ENCODE measurements around the gene MEIS3. TPM values are rescaled to one million over a fixed set of nuclear protein-coding genes. Genes with fewer than 3 reads are reported as not detected.
A peak's percentile ranks its signal among the peaks of the same experiment; 100 is the strongest.

The MEIS3 gene
- total and polyA plus RNA-seq, 10 of the 15 experiments (the other 5 are each of a cell fraction or from before 2014, with no cell fraction given): 0.05 to 0.23 TPM; not detected in 8

GRCh38 chr19:47427241-47428176, 8.2 kb upstream of the MEIS3 start:
- FAIRE-seq (peak; percentile 62), DNase-seq (ENCODE audit: low read depth, low spot score) (no peak), ATAC-seq (peak; percentile 90)
- H2AFZ ChIP-seq (ENCODE audit: control insufficient read depth, low read depth, low read length): peak overlapping the region; percentile 16
- ChIA-PET SMC1A (ENCODE audit: uncharacterized antibody, unreplicated experiment) (interaction anchor here (1.0 to 1.9 kb wide), 10 partner anchors 9 to 279 kb away, joined by 3 to 12 read pairs (median 4); no protein-coding TSS in a partner anchor), CTCF (interaction anchor here (0.6 to 2.2 kb wide), 25 partner anchors 9 to 436 kb away, joined by 3 to 28 read pairs (median 5); partner anchors contain the start of genes DHX34, KPTN and NAPA), POLR2A (interaction anchor here (1.2 kb wide), 1 partner anchor 134 kb away, joined by 3 read pairs; no protein-coding TSS in a partner anchor), RAD21 (ENCODE audit: unreplicated experiment) (interaction anchor here (0.8 to 2.4 kb wide), 11 partner anchors 9 to 296 kb away, joined by 3 to 19 read pairs (median 5); partner anchors contain the start of genes DHX34 and KPTN)
- TF ChIP-seq YY1 (IDR thresholded peaks at IDR 0.05; ENCODE audit: low read depth, low read length) (0 out of 2 replicates have a peak, but pooled peaks have one; percentile 29), CTCF (IDR thresholded peaks at IDR 0.05 in 2 of 3, conservative IDR thresholded peaks at IDR 0.05 in 1 of 3; ENCODE audit: control insufficient read depth in 2 of 3, extremely low read depth in 1 of 3, insufficient read depth in 1 of 3, low read depth in 3 of 3, low read length in 3 of 3) (peak; percentile 87 to 95 (median 91)), CUX1 (IDR thresholded peaks at IDR 0.05; ENCODE audit: insufficient replicate concordance, low read depth, low read length) (no peak), RAD21 (IDR thresholded peaks at IDR 0.05; ENCODE audit: insufficient read depth, low read depth, low read length) (peak; percentile 73), BACH1 (IDR thresholded peaks at IDR 0.05; ENCODE audit: borderline replicate concordance) (no peak), PAX5 (IDR thresholded peaks at IDR 0.05; ENCODE audit: borderline replicate concordance, low read depth, low read length) (0 out of 2 replicates have a peak, but pooled peaks have one; percentile 12), SMC3 (IDR thresholded peaks at IDR 0.05; ENCODE audit: borderline replicate concordance, low read length) (peak; percentile 86)
- H3K4me1 ChIP-seq (ENCODE audit: control insufficient read depth, insufficient read depth, low read length): peaks cover 9% of the 10 kb centered on the region
- H3K27ac ChIP-seq (ENCODE audit: control insufficient read depth, insufficient read depth): no peak overlapping the region
- intact Hi-C loops (cut with micrococcal nuclease; ENCODE audit: unreplicated experiment): loop anchor here (1.0 kb wide), 3 partner anchors 36 to 143 kb away; no protein-coding TSS in a partner anchor
- WGBS (ENCODE audit: insufficient coverage, insufficient replicate concordance, low lambda C conversion rate, missing lambda C conversion rate): 8% methylated on average over 16 of the region's 17 CpGs
- in situ Hi-C loops (cut with MboI): loop anchor here (5.0 kb wide), 1 partner anchor 130 kb away; no protein-coding TSS in a partner anchor
- H3K4me2 ChIP-seq (ENCODE audit: control insufficient read depth, insufficient read depth): peak overlapping the region; percentile 75
- H3K79me2 ChIP-seq (ENCODE audit: control insufficient read depth, insufficient read depth, low read length): no peaks in the 10 kb centered on the region
- no peaks in the 10 kb centered on the region for H3K9me3 ChIP-seq (replicated peaks; ENCODE audit: control insufficient read depth, insufficient read depth, low read length)
- no peak overlapping the region for H3K9ac ChIP-seq (ENCODE audit: control insufficient read depth, insufficient read depth, low read length)
- H3K36me3 ChIP-seq (ENCODE audit: control insufficient read depth in 2 of 2, insufficient read depth in 2 of 2, low read length in 1 of 2): no peaks in the 10 kb centered on the region
- H3K27me3 ChIP-seq (replicated peaks in 1 of 2; ENCODE audit: control insufficient read depth in 2 of 2, insufficient read depth in 2 of 2, low read length in 1 of 2): peaks cover 4 to 17% of the 10 kb centered on the region in 2 experiments
- no TSS peak for BruUV-seq (replicated peaks)
- no peaks in the 10 kb centered on the region for H4K20me1 ChIP-seq (ENCODE audit: control insufficient read depth, insufficient read depth)
- H3K4me3 ChIP-seq: 0 out of 2 replicates have a peak overlapping the region, but pooled peaks have one; percentile 18
